Measurements from ENCODE around the gene MSMO1. TPM values are rescaled to one million over a fixed set of nuclear protein-coding genes. Genes with fewer than 3 reads are reported as not detected.

Gene MSMO1
- total RNA-seq, 3 donors from 2014 or later: 11.8 to 35.3 (median 24.6) TPM

DNA sequence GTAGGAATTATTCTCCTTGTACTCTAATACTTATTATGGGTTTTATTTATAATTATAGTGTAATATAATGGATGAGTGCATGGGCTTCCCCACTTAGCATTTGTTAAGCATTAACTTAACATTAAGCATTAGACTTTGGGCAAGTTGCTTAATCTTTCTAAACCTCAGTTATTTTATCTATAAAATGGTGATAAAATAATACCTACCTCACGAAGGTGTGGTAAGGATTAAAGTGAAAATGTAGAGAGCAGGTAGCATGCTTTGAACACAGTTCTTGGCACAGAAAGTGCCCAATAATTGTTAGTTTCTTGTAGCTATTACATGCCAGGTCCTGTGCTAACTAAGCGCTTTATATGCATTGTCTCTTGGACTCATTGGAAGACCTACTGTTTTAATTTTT lies 2.6 kb downstream of the MSMO1 start:
- no peak overlapping the region for H3K27ac ChIP-seq
- no peaks in the 10 kb centered on the region for H3K36me3 ChIP-seq
- DNase-seq (ENCODE audit: low spot score in 2 of 2): no peak
- no peaks in the 10 kb centered on the region for H3K27me3 ChIP-seq
- peaks cover 0 to 4% of the 10 kb centered on the region in 2 donors for H3K4me1 ChIP-seq
- no peak for TF ChIP-seq POLR2A (IDR thresholded peaks at IDR 0.05)
- no peak for TF ChIP-seq CTCF (IDR thresholded peaks at IDR 0.05)
- no peak for TF ChIP-seq POLR2AphosphoS5 (IDR thresholded peaks at IDR 0.05)
- H3K9me3 ChIP-seq: no peaks in the 10 kb centered on the region
- no peak overlapping the region for H3K4me3 ChIP-seq
- intact Hi-C loops (cut with DNase I; ENCODE audit: low total_unique reads): no loop called here

- Histone ChIP-seq H3K9me3 (no peaks in the 10 kb centered on the region), H3K36me3 (no peaks in the 10 kb centered on the region), H3K4me3 (no peak overlapping the region), H3K4me1 (peaks cover 0 to 4% of the 10 kb centered on the region in 2 donors), H3K27me3 (no peaks in the 10 kb centered on the region), H3K27ac (no peak overlapping the region)
- DNase-seq (ENCODE audit: low spot score in 2 of 2): no peak
- no peak for TF ChIP-seq POLR2AphosphoS5 (IDR thresholded peaks at IDR 0.05)
- no peak for TF ChIP-seq POLR2A (IDR thresholded peaks at IDR 0.05)
- intact Hi-C loops (cut with DNase I; ENCODE audit: low total_unique reads): no loop called here
Observed at GRCh38 chr4:165330666-165331065, 3.2 kb downstream of the MSMO1 start.

GRCh38 chr4:165331359-165331758 lies 3.9 kb downstream of the MSMO1 start:
- Histone ChIP-seq H3K27me3 (no peaks in the 10 kb centered on the region), H3K9me3 (no peaks in the 10 kb centered on the region), H3K4me1 (no peaks in the 10 kb centered on the region), H3K36me3 (no peaks in the 10 kb centered on the region), H3K4me3 (no peak overlapping the region), H3K27ac (no peak overlapping the region)
- DNase-seq (ENCODE audit: low spot score in 2 of 2): no peak
- TF ChIP-seq POLR2A (IDR thresholded peaks at IDR 0.05): no peak
- TF ChIP-seq POLR2AphosphoS5 (IDR thresholded peaks at IDR 0.05): no peak
- intact Hi-C loops (cut with DNase I; ENCODE audit: low total_unique reads): no loop called here

GRCh38 chr4:165331823-165332222 lies 4.4 kb downstream of the MSMO1 start:
- DNase-seq (ENCODE audit: low spot score in 2 of 2): no peak
- no peak overlapping the region for H3K27ac ChIP-seq
- H3K36me3 ChIP-seq: no peaks in the 10 kb centered on the region
- no peak for TF ChIP-seq POLR2A (IDR thresholded peaks at IDR 0.05)
- TF ChIP-seq CTCF (IDR thresholded peaks at IDR 0.05): no peak
- no peak for TF ChIP-seq POLR2AphosphoS5 (IDR thresholded peaks at IDR 0.05)
- H3K27me3 ChIP-seq: no peaks in the 10 kb centered on the region
- intact Hi-C loops (cut with DNase I; ENCODE audit: low total_unique reads): no loop called here
- no peaks in the 10 kb centered on the region for H3K9me3 ChIP-seq
- no peak overlapping the region for H3K4me3 ChIP-seq
- H3K4me1 ChIP-seq: no peaks in the 10 kb centered on the region

- TF ChIP-seq POLR2A (IDR thresholded peaks at IDR 0.05): no peak
- no peak for TF ChIP-seq POLR2AphosphoS5 (IDR thresholded peaks at IDR 0.05)
- TF ChIP-seq CTCF (IDR thresholded peaks at IDR 0.05): no peak
- Histone ChIP-seq H3K4me1 (no peaks in the 10 kb centered on the region), H3K27me3 (no peaks in the 10 kb centered on the region), H3K9me3 (no peaks in the 10 kb centered on the region), H3K27ac (no peak overlapping the region), H3K36me3 (no peaks in the 10 kb centered on the region), H3K4me3 (no peak overlapping the region)
- intact Hi-C loops (cut with DNase I; ENCODE audit: low total_unique reads): no loop called here
- DNase-seq (ENCODE audit: low spot score in 2 of 2): no peak
Observed at GRCh38 chr4:165332502-165332901, 5.0 kb downstream of the MSMO1 start.

DNA sequence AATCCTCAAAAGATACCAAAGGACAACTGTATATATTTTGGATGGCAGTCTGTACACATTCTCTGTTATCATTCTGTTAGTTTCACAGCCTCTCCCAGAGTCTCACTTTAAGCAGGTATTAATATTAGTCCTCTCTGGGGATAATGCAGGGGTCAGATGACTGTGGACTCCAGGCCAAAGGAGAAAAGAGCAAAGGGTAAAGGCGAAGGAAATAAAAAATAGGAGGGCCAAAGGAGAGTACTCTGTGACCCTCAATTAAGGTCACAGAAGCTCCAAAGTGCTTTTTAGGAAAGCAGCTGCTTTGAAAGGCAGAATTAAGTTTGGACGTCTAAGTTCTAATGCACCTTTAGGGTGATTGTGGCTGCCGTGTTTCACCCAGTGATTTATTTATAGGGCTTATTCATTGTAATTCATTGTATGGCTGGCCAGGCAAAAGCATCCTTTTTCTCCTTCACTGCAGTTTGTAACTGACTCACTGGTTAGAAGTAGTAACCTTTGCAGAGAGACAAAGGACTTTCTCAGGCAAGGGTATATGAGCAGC lies 7.8 kb downstream of the MSMO1 start:
- DNase-seq (ENCODE audit: low spot score in 2 of 2): no peak
- Histone ChIP-seq H3K27ac (no peak overlapping the region), H3K9me3 (no peaks in the 10 kb centered on the region), H3K4me3 (no peak overlapping the region), H3K4me1 (no peaks in the 10 kb centered on the region), H3K27me3 (no peaks in the 10 kb centered on the region), H3K36me3 (peaks cover 3% of the 10 kb centered on the region)
- TF ChIP-seq POLR2AphosphoS5 (IDR thresholded peaks at IDR 0.05) (no peak), CTCF (IDR thresholded peaks at IDR 0.05) (no peak), POLR2A (IDR thresholded peaks at IDR 0.05) (no peak)
- intact Hi-C loops (cut with DNase I; ENCODE audit: low total_unique reads): no loop called here
